ENCODE data around the gene NRG3.

DNA sequence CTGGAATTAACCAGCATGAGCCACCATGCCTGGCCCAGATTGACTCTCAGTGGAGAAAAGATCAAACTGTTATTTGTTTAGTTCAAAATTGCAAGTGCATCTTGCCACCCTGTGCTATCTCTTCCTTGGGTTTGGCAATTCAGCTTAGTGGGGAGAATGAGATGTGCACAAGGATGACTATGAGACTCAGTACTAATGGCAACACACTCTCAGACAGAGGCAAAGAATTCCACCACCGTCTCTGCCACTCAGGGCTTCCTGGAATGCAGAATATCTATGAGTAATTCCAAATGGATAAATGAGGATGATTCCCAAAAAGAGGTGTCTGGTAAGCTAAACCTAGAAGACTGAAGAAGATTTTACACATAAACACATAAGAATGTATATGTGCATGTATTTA, 525.8 kb downstream of the NRG3 start:
- TF ChIP-seq, protein P1, sequence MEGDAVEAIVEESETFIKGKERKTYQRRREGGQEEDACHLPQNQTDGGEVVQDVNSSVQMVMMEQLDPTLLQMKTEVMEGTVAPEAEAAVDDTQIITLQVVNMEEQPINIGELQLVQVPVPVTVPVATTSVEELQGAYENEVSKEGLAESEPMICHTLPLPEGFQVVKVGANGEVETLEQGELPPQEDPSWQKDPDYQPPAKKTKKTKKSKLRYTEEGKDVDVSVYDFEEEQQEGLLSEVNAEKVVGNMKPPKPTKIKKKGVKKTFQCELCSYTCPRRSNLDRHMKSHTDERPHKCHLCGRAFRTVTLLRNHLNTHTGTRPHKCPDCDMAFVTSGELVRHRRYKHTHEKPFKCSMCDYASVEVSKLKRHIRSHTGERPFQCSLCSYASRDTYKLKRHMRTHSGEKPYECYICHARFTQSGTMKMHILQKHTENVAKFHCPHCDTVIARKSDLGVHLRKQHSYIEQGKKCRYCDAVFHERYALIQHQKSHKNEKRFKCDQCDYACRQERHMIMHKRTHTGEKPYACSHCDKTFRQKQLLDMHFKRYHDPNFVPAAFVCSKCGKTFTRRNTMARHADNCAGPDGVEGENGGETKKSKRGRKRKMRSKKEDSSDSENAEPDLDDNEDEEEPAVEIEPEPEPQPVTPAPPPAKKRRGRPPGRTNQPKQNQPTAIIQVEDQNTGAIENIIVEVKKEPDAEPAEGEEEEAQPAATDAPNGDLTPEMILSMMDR (IDR thresholded peaks at IDR 0.05): no peak
- no peak for TF ChIP-seq EZH2 (IDR thresholded peaks at IDR 0.05; ENCODE audit: borderline replicate concordance, insufficient read depth, low read depth, low read length, poor library complexity, severe bottlenecking)
